IgD-negative memory B cell (primary cell): ENCODE measurements around the gene DLK2. TPM values are rescaled to one million over a fixed set of nuclear protein-coding genes. Genes with fewer than 3 reads are reported as not detected.

ENCODE experiments used
- H3K27ac Mint-ChIP-seq, 3 donors: one replicate each; pipeline ENCODE4 v1.8.0; 2020 to 2022; ENCODE audit warnings: mild to moderate bottlenecking in 3 of 3, mixed read lengths in 3 of 3, moderate library complexity in 1 of 3
- H3K27me3 Mint-ChIP-seq: one replicate; pipeline ENCODE4 v1.8.0; 2021; ENCODE audit warnings: mixed read lengths
- H3K36me3 Mint-ChIP-seq: one replicate; pipeline ENCODE4 v1.8.0; 2020; ENCODE audit warnings: mild to moderate bottlenecking, mixed read lengths
- H3K4me1 Mint-ChIP-seq, 3 donors: one replicate each; pipeline ENCODE4 v1.8.0; 2020 to 2022; ENCODE audit warnings: mixed read lengths in 3 of 3, mild to moderate bottlenecking in 1 of 3
- H3K4me3 Mint-ChIP-seq, 4 donors: one replicate each; pipeline ENCODE4 v1.8.0; 2020 to 2022; ENCODE audit warnings: mild to moderate bottlenecking in 4 of 4, mixed read lengths in 4 of 4, moderate library complexity in 3 of 4
- H3K9me3 Mint-ChIP-seq, 3 donors: one replicate each; pipeline ENCODE4 v1.8.0; 2020 to 2021; ENCODE audit warnings: mixed read lengths in 3 of 3, mild to moderate bottlenecking in 1 of 3
- polyA plus RNA-seq: library from polyadenylated mRNA; unstranded; fragments of 300-500 nt; fragmentation: Illumina TruSeq; gene quantifications from one replicate; pipeline ENCODE4 v1.2.3, GENCODE V29; 2021

DLK2 gene
- polyA plus RNA-seq, 1 donor from 2014 or later = not detected

DNA sequence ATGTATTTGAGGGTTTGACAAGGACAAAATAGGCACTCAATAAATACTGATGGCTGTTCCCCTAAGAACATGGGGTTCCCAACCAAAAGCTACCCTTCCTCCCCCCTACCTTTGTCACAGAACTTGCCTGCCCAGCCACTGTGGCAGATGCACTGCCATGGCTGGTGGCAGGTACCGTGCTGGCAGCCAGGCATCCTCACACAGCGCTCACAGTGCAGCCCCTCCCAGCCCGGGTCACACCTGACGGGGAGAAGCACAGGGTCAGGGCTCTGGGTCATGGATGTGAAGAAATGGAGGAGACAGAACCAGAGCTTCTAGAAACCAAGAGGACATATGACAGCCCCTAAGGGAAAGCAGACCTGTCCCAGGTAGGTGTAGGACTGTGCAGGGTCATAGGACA lies 2.5 kb downstream of the DLK2 start:
- no peaks in the 10 kb centered on the region for H3K9me3 Mint-ChIP-seq
- peak overlapping the region in 2 of 4 donors; percentile 7 to 68 for H3K4me3 Mint-ChIP-seq
- peaks cover 9% of the 10 kb centered on the region for H3K36me3 Mint-ChIP-seq
- H3K27me3 Mint-ChIP-seq = peaks cover 10% of the 10 kb centered on the region
- H3K27ac Mint-ChIP-seq = no peak overlapping the region
- H3K4me1 Mint-ChIP-seq = peaks cover 0 to 9% (median 7%) of the 10 kb centered on the region in 3 donors

DNA sequence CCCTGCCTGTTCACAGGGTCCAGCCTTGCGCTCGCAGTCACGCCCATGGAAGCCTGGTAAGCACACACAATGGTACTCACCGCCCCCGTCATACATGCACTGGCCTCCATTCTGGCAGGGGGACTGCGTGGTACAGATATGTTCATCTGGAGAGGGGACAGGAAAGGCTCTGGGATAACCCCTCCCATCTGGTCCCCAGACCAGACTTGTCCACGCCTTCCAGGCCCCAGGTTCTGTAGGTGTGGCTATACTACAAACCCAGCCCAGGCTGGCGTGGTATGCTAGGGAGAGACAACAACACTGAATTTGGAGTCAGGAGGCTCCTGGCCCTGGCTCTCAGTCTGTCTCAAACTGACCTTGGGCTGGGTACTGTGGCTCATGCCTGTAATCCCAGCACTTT lies 3.4 kb downstream of the DLK2 start:
- peak overlapping the region in 1 of 4 donors; percentile 28 for H3K4me3 Mint-ChIP-seq
- H3K36me3 Mint-ChIP-seq = peaks cover 9% of the 10 kb centered on the region
- H3K27me3 Mint-ChIP-seq = peaks cover 9% of the 10 kb centered on the region
- H3K27ac Mint-ChIP-seq = peak overlapping the region in 1 of 3 donors; percentile 31
- H3K9me3 Mint-ChIP-seq = no peaks in the 10 kb centered on the region
- peaks cover 0 to 9% (median 7%) of the 10 kb centered on the region in 3 donors for H3K4me1 Mint-ChIP-seq

DNA sequence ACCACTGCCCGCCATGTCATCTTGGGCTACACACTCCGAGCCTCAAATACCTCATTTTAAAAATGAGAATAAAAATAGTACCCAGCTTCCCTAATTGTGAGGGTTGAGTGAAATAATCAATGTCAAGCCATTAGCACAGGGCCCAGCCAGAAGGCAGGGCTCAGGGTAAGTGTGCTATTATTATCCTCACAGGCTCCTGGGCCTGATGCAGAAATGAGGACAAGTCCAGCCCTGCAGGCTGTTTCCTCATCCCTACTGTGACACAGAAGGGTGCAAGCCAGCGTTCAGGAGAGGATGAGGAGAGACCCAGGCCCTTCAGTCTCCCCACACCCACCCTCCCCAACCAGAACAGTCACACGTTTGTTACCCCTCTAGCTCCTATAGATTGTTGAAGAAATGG lies 4.0 kb downstream of the DLK2 start:
- H3K4me1 Mint-ChIP-seq = peaks cover 0 to 7% (median 6%) of the 10 kb centered on the region in 3 donors
- no peaks in the 10 kb centered on the region for H3K9me3 Mint-ChIP-seq
- peaks cover 6% of the 10 kb centered on the region for H3K27me3 Mint-ChIP-seq
- peaks cover 9% of the 10 kb centered on the region for H3K36me3 Mint-ChIP-seq
- no peak overlapping the region for H3K27ac Mint-ChIP-seq
- peak overlapping the region in 1 of 4 donors; percentile 28 for H3K4me3 Mint-ChIP-seq

DNA sequence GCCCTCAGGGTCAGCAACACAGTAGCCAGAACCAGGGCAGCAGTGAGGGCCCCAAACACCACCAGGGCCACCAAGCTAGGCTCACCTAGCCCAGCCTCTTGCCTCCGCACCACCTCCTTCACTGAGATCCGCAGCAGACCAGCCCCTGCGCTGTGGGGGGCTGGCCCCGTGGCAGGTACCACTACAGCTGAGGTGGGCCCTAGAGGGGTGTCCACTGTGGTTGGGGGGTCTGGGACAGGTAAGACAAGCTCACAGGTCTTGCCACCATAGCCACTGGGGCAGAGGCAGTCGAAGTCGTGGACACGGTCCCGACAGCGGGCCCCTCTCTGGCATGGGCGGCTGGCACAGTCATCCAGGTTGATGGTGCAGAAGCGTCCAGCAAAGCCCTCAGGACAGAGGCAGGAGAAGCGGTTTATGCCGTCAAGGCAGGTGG lies 4.6 kb downstream of the DLK2 start:
- H3K9me3 Mint-ChIP-seq = no peaks in the 10 kb centered on the region
- peaks cover 1% of the 10 kb centered on the region for H3K27me3 Mint-ChIP-seq
- peaks cover 0 to 5% (median 1%) of the 10 kb centered on the region in 3 donors for H3K4me1 Mint-ChIP-seq
- H3K4me3 Mint-ChIP-seq = no peak overlapping the region
- H3K27ac Mint-ChIP-seq = no peak overlapping the region
- peaks cover 7% of the 10 kb centered on the region for H3K36me3 Mint-ChIP-seq

DNA sequence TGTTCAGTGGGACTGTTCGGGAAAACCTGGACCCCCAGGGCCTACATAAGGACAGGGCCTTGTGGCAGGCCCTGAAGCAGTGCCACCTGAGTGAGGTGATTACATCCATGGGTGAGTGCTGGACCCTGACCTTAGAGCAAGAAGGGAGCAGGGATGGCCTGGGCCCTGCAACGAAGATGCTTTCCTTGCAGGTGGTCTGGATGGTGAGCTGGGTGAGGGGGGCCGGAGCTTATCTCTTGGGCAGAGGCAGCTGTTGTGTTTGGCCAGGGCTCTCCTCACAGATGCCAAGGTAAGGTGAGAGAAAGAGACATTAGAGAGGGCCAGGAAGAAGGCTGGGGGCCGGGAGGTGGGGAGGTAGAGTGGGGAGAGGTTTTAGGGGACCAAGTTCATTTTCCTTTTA lies 6.4 kb downstream of the DLK2 start:
- Mint-ChIP-seq H3K4me3 (no peak overlapping the region), H3K27me3 (no peaks in the 10 kb centered on the region), H3K9me3 (no peaks in the 10 kb centered on the region), H3K36me3 (peaks cover 6% of the 10 kb centered on the region), H3K27ac (no peak overlapping the region), H3K4me1 (no peaks in the 10 kb centered on the region)

DNA sequence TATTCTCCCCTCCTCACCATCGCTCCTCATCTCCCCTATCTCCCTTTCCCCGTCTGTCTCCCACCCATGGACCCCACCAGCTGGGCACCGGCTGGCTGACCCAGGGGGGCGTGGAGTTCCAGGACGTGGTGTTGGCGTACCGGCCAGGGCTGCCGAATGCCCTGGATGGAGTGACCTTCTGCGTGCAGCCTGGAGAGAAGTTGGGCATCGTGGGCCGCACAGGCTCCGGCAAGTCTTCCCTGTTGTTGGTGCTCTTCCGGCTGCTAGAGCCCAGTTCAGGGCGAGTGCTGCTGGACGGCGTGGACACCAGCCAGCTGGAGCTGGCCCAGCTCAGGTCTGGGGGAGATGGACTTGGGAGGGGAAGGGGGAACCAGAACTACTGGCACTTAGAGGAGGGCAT lies 7.7 kb downstream of the DLK2 start:
- H3K4me1 Mint-ChIP-seq = no peaks in the 10 kb centered on the region
- peak overlapping the region in 1 of 3 donors; percentile 5 for H3K27ac Mint-ChIP-seq
- H3K4me3 Mint-ChIP-seq = no peak overlapping the region
- peaks cover 6% of the 10 kb centered on the region for H3K36me3 Mint-ChIP-seq
- no peaks in the 10 kb centered on the region for H3K27me3 Mint-ChIP-seq
- H3K9me3 Mint-ChIP-seq = no peaks in the 10 kb centered on the region

DNA sequence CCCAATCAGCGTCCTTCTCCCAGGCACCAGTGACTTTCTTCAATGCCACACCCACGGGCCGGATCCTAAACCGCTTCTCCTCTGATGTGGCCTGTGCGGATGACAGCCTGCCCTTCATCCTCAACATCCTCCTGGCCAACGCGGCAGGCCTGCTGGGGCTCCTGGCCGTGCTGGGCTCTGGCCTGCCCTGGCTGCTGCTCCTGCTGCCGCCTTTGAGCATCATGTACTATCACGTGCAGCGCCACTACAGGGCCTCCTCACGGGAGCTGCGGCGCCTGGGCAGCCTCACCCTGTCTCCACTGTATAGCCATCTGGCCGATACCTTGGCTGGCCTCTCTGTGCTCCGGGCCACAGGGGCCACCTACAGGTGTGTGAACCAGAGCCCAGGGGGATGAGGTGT lies 9.8 kb downstream of the DLK2 start:
- no peaks in the 10 kb centered on the region for H3K4me1 Mint-ChIP-seq
- peaks cover 4% of the 10 kb centered on the region for H3K36me3 Mint-ChIP-seq
- no peak overlapping the region for H3K27ac Mint-ChIP-seq
- H3K4me3 Mint-ChIP-seq = no peak overlapping the region
- H3K27me3 Mint-ChIP-seq = no peaks in the 10 kb centered on the region
- H3K9me3 Mint-ChIP-seq = no peaks in the 10 kb centered on the region

DNA sequence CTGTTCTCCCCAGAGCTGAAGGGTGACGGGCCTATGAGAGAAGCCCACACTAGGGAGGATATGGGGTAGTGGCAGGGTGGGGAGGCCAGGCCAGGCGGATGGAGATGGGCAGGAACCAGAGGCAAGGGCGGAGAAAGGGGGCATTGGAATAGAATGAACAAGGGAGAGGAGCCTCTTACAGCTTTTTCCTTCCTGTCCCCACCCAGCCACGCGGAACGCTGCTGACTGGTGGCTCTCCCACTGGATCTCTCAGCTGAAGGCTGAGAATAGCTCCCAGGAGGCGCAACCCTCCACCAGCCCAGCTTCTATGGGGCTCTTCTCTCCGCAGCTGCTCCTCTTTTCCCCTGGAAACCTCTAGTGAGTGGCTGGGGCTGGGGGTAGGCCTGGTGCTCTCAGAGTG lies 10.8 kb downstream of the DLK2 start:
- H3K4me1 Mint-ChIP-seq = no peaks in the 10 kb centered on the region
- H3K27me3 Mint-ChIP-seq = no peaks in the 10 kb centered on the region
- peak overlapping the region in 1 of 3 donors; percentile 53 for H3K27ac Mint-ChIP-seq
- no peaks in the 10 kb centered on the region for H3K9me3 Mint-ChIP-seq
- peaks cover 4% of the 10 kb centered on the region for H3K36me3 Mint-ChIP-seq
- no peak overlapping the region for H3K4me3 Mint-ChIP-seq

DNA sequence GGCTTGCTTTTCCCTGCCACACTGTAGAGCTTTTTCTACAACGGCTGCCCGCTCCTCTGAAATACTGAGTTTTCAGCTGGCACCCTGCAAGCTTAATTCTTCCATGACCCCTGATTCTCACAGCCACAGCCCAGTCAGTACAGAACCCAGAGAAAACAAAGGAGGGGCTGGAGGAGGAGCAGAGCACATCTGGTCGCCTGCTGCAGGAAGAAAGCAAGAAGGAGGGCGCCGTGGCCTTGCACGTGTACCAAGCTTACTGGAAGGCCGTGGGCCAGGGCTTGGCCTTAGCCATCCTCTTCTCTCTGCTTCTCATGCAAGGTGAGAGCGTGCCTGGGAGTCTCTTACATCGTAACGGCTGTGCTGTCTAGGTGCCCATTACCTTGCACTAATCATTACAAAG lies 11.3 kb downstream of the DLK2 start:
- Mint-ChIP-seq H3K36me3 (peaks cover 4% of the 10 kb centered on the region), H3K4me1 (no peaks in the 10 kb centered on the region), H3K4me3 (no peak overlapping the region), H3K9me3 (no peaks in the 10 kb centered on the region), H3K27ac (no peak overlapping the region), H3K27me3 (no peaks in the 10 kb centered on the region)

DNA sequence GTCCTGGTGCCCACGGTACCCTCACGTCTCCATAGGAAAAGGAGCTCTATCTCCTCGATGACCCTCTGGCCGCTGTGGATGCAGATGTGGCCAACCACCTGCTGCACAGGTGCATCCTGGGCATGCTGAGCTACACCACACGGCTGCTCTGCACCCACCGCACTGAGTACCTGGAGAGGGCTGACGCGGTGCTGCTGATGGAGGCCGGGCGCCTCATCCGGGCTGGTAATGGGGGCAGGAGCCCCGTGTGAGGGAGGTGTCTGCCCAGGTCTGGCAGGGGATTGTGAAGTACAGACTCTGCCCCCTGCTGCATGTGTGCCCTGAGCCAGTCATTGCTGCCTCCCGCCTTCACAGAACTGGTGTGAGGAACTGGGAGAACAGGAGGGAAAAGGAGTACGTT lies 12.4 kb downstream of the DLK2 start:
- H3K36me3 Mint-ChIP-seq = peaks cover 2% of the 10 kb centered on the region
- H3K27ac Mint-ChIP-seq = peak overlapping the region in 1 of 3 donors; percentile 71

DNA sequence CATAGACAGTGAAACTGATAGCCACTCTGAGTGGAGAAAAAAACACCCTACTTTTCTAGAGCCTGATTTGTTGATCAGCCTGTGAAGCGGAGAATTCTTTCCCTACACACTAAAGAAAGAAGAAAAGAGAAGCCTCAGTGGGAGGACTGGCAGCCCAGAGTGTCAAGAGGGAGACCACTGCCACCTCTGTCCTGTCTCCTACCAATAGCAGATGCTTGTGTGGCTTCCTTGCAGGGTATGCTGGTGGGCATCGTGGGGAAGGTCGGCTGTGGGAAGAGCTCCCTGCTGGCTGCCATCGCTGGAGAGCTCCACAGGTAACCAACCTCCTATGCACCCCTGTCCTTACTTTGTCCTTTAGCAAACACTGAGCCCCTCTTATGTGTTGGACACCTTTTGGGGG lies 17.6 kb downstream of the DLK2 start:
- H3K4me3 Mint-ChIP-seq = no peak overlapping the region
- H3K4me1 Mint-ChIP-seq = no peaks in the 10 kb centered on the region
- peak overlapping the region in 1 of 3 donors; percentile 31 for H3K27ac Mint-ChIP-seq
- H3K36me3 Mint-ChIP-seq = peaks cover 8% of the 10 kb centered on the region
- no peaks in the 10 kb centered on the region for H3K9me3 Mint-ChIP-seq
- H3K27me3 Mint-ChIP-seq = no peaks in the 10 kb centered on the region

More for the DNA sequence above, 12.4 kb downstream of the DLK2 start:
- Mint-ChIP-seq H3K9me3 (no peaks in the 10 kb centered on the region), H3K4me3 (no peak overlapping the region), H3K4me1 (no peaks in the 10 kb centered on the region), H3K27me3 (no peaks in the 10 kb centered on the region)

DNA sequence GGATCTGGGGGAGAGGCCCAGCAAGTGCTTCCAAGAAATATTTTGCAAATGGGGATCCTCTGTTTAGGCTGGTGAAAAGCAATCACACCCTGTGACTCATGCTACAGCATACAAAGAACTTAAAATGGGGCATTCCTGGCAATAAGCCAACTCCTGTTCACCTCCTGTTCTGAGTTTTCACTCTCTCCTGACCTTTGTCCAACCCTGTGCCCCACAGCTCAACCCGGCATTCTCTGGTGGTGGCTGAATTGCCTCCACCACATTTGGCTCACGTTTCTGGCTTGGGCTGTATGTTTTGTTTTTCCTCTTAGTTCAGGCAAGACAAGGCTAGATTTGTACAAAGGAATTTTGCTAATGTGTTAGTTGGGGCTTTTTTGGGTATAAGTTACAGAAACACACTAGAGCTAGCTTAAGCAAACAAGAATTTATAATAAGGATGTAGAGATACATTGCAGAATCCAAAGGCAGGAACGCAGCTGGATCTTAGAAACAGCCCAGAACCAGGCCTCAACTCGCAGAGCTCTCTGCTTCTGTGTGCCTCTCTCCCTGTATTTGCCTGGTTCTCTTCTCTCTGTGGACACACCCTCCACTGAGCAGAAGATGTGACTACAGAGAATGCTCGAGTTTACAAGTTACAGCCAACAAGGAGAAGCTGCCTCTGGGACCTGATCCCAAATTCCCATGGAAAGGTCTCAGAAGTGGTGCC lies 18.6 kb downstream of the DLK2 start:
- Mint-ChIP-seq H3K27me3 (no peaks in the 10 kb centered on the region), H3K36me3 (peaks cover 9% of the 10 kb centered on the region), H3K4me3 (no peak overlapping the region), H3K9me3 (no peaks in the 10 kb centered on the region), H3K27ac (no peak overlapping the region), H3K4me1 (peaks cover 0 to 4% (median 0%) of the 10 kb centered on the region in 3 donors)

DNA sequence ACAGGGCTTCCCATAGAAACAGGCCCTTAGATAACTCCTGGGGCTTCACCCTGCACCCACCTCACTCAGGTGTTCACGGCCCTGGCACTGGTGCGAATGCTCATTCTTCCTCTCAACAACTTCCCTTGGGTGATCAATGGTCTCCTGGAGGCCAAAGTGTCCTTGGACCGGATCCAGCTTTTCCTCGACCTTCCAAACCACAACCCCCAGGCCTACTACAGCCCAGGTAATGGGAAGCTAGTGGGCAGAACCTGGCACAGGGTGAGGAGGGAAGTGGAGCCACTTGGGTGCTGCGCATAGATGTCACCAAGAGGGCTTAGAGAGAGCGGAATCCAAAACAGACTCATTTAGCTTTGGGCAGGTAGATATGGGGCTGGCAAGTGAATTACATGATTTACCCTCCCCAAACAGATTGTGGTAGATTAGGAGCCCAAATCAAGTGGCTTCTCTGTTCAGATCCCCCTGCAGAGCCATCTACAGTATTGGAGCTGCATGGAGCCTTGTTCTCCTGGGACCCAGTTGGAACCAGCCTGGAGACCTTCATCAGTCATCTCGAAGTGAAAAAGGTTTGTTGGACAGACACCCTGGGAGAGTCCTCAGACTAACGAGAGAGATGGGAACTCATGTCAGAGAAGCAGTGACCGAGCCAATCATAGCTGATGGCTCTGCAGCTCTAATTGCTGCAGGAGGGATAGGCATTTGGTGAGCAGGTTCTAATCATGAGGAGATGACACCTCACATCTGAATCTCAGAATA lies 19.5 kb downstream of the DLK2 start:
- H3K27ac Mint-ChIP-seq = no peak overlapping the region
- no peak overlapping the region for H3K4me3 Mint-ChIP-seq
- H3K9me3 Mint-ChIP-seq = no peaks in the 10 kb centered on the region
- H3K27me3 Mint-ChIP-seq = no peaks in the 10 kb centered on the region
- H3K4me1 Mint-ChIP-seq = peaks cover 0 to 6% (median 0%) of the 10 kb centered on the region in 3 donors
- H3K36me3 Mint-ChIP-seq = peaks cover 10% of the 10 kb centered on the region

DNA sequence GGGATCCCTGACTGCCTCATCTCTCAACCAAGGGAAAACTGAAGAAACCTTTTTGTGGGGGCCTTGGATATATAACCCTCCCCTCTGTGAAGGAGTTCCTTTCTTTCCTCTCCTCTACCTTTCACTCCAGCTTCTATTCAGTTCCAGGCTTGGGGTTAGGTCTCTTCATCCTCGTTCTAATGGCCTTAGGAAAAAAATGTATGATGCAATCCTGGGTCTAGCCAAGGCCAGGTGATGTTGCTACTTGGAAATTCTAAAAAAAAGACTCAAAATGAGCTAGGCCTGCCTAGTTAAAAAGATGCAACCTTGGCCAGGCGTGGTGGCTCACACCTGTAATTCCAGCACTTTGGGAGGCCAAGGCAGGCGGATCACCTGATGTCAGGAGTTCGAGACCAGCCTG lies 20.4 kb downstream of the DLK2 start:
- Mint-ChIP-seq H3K4me1 (peaks cover 0 to 6% (median 0%) of the 10 kb centered on the region in 3 donors), H3K9me3 (no peaks in the 10 kb centered on the region), H3K36me3 (peaks cover 10% of the 10 kb centered on the region), H3K4me3 (no peak overlapping the region), H3K27ac (no peak overlapping the region), H3K27me3 (no peaks in the 10 kb centered on the region)

DNA sequence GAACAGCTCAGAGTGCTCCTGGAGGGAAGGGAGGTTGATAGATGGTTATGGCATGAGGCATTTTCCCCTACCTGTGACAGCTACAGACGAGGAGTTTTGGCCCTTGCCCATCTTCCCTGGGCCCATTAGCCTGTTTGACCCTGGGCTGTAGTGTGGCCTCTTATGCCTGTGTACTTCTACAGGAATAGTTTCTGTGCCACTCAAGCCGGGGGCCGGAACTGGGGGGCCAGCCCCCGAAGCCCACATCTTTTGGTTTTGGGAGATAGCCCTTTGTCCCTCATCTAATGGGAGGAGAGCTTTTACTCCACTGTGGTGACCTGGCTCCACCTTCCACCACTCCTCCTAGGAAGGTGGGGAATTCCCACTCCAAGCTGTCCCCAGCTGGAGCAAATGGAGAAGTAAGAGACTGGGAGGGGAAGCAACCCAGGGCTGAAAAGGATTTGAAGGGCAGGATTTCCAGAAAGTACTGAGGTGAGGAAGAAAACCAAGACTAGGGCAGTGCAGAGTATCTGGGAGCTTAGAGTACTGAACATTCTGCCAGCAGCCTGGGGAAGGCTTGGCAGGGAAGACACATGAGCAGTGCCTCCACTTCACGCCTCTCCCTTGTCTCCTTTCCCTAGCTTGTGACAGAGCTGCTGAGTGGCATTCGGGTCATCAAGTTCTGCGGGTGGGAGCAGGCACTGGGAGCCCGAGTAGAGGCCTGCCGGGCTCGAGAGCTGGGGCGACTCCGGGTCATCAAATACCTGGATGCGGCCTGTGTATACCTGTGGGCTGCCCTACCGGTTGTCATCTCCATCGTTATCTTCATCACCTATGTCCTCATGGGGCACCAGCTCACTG lies 21.1 kb downstream of the DLK2 start:
- Mint-ChIP-seq H3K4me3 (no peak overlapping the region), H3K27me3 (no peaks in the 10 kb centered on the region), H3K9me3 (no peaks in the 10 kb centered on the region), H3K27ac (no peak overlapping the region), H3K36me3 (peaks cover 10% of the 10 kb centered on the region), H3K4me1 (peaks cover 0 to 6% (median 0%) of the 10 kb centered on the region in 3 donors)
